Liver (tissue), 10 donors: ENCODE data around the gene PPM1M. TPM values are rescaled to one million over a fixed set of nuclear protein-coding genes. Genes with fewer than 3 reads are reported as not detected.
A peak's percentile ranks its signal among the peaks of the same experiment; 100 is the strongest.

ENCODE experiments used
- DNase-seq: peaks from one replicate; pipeline ENCODE4 v3.0.0-alpha.2; 2017; ENCODE audit warnings: low spot score
- H3K27ac ChIP-seq, 2 donors: one replicate each; pipeline ENCODE4 v1.7.0; 2013; ENCODE audit warnings: inconsistent platforms in 2 of 2, low read length in 2 of 2, control low read depth in 1 of 2, low read depth in 1 of 2, mild to moderate bottlenecking in 1 of 2
- H3K27me3 ChIP-seq, 4 donors: one replicate each; pipeline versions ENCODE4 v1.6.1 to v1.7.0; 2013; ENCODE audit warnings: low read length in 3 of 4, inconsistent platforms in 1 of 4, mild to moderate bottlenecking in 1 of 4, moderate library complexity in 1 of 4; ENCODE audit not compliant: control insufficient read depth in 4 of 4, insufficient read depth in 4 of 4
- H3K36me3 ChIP-seq, 4 donors: one replicate each; pipeline versions ENCODE4 v1.6.1 to v1.7.0; 2013; ENCODE audit warnings: low read length in 3 of 4, mild to moderate bottlenecking in 3 of 4, low read depth in 1 of 4, moderate library complexity in 1 of 4; ENCODE audit not compliant: control insufficient read depth in 4 of 4, insufficient read depth in 3 of 4
- H3K4me1 ChIP-seq, 4 donors: one replicate each; pipeline versions ENCODE4 v1.6.1 to v1.7.0; 2013; ENCODE audit warnings: low read length in 3 of 4, mild to moderate bottlenecking in 3 of 4, moderate library complexity in 1 of 4; ENCODE audit not compliant: control insufficient read depth in 4 of 4, insufficient read depth in 4 of 4
- H3K4me3 ChIP-seq, 3 donors: one replicate each; pipeline versions ENCODE4 v1.6.1 to v1.7.0; 2013; ENCODE audit warnings: low read length in 3 of 3, control low read depth in 1 of 3, low read depth in 1 of 3, mild to moderate bottlenecking in 1 of 3
- H3K9ac ChIP-seq, 2 donors: one replicate each; pipeline ENCODE4 v1.7.0; 2013; ENCODE audit warnings: low read length in 2 of 2, mild to moderate bottlenecking in 2 of 2, moderate library complexity in 2 of 2, control low read depth in 1 of 2, low read depth in 1 of 2
- H3K9me3 ChIP-seq, 4 donors: one replicate each; pipeline versions ENCODE4 v1.6.1 to v1.7.0; 2013; ENCODE audit warnings: low read length in 3 of 4; ENCODE audit not compliant: control insufficient read depth in 4 of 4
- FOXA1 ChIP-seq: IDR thresholded peaks from 2 replicates; pipeline ENCODE4 v1.6.1; 2016; ENCODE audit warnings: antibody characterized with exemption
- FOXA2 ChIP-seq: IDR thresholded peaks from 2 replicates; pipeline ENCODE4 v1.6.1; 2016; ENCODE audit warnings: antibody characterized with exemption
- GABPA ChIP-seq, 2 donors: IDR thresholded peaks in 1 of 2; conservative IDR thresholded peaks in 1 of 2; 2 replicates each; pipeline ENCODE4 v1.6.1; 2016; ENCODE audit warnings: antibody characterized with exemption in 2 of 2, mild to moderate bottlenecking in 1 of 2, moderate library complexity in 1 of 2
- HNF4A ChIP-seq, 2 donors: conservative IDR thresholded peaks; 2 replicates each; pipeline ENCODE4 v1.6.1; 2016; ENCODE audit warnings: antibody characterized with exemption in 2 of 2, mild to moderate bottlenecking in 2 of 2
- SP1 ChIP-seq: IDR thresholded peaks from 2 replicates; pipeline ENCODE4 v1.6.1; 2018; ENCODE audit warnings: antibody characterized with exemption, mild to moderate bottlenecking
- TAF1 ChIP-seq: conservative IDR thresholded peaks from 2 replicates; pipeline ENCODE4 v1.6.1; 2016; ENCODE audit warnings: antibody characterized with exemption, mild to moderate bottlenecking
- YY1 ChIP-seq: IDR thresholded peaks from 2 replicates; pipeline ENCODE4 v1.6.1; 2016; ENCODE audit warnings: antibody characterized with exemption, mild to moderate bottlenecking
- WGBS: extraction: QIAGEN DNeasy Blood & Tissue Kit; methylation state at CpG from one replicate; pipeline ENCODE4 v1.1.7; 2013; 5-methylcytosine and 5-hydroxymethylcytosine counted together
- polyA plus RNA-seq, 2 donors: library from polyadenylated mRNA; stranded (reverse) in 1 of 2; unstranded in 1 of 2; fragments of 200-250 nt in 1 of 2; fragments of >200 nt in 1 of 2; fragmentation: Nextera tagmentation in 1 of 2; extraction: Ambion mirVana in 1 of 2; gene quantifications; one replicate each; pipeline versions ENCODE4 v1.2.1 to v1.2.3, GENCODE V29; 2013 to 2015
- small RNA-seq: library from RNA; depleted of rRNA; stranded (forward); fragments of <200 nt; gene quantifications from one replicate; pipeline ENCODE3, GENCODE V24; 2014
- total RNA-seq, 2 donors: library from RNA; depleted of rRNA; stranded (reverse); fragments of >200 nt; gene quantifications; one replicate each; pipeline ENCODE4 v1.2.3, GENCODE V29; 2014
- TF ChIP-seq, protein P1 (sequence below): IDR thresholded peaks from 2 replicates; pipeline ENCODE4 v1.6.1; 2016; ENCODE audit warnings: antibody characterized with exemption
- donor health status: healthy.
- donor health status: healthy.
- donor health status: healthy.
- donor health status: healthy.
- donor health status: healthy.

The PPM1M gene
- total and polyA plus RNA-seq, 4 donors, result 2.8 to 5.5 (median 4.6) TPM

DNA sequence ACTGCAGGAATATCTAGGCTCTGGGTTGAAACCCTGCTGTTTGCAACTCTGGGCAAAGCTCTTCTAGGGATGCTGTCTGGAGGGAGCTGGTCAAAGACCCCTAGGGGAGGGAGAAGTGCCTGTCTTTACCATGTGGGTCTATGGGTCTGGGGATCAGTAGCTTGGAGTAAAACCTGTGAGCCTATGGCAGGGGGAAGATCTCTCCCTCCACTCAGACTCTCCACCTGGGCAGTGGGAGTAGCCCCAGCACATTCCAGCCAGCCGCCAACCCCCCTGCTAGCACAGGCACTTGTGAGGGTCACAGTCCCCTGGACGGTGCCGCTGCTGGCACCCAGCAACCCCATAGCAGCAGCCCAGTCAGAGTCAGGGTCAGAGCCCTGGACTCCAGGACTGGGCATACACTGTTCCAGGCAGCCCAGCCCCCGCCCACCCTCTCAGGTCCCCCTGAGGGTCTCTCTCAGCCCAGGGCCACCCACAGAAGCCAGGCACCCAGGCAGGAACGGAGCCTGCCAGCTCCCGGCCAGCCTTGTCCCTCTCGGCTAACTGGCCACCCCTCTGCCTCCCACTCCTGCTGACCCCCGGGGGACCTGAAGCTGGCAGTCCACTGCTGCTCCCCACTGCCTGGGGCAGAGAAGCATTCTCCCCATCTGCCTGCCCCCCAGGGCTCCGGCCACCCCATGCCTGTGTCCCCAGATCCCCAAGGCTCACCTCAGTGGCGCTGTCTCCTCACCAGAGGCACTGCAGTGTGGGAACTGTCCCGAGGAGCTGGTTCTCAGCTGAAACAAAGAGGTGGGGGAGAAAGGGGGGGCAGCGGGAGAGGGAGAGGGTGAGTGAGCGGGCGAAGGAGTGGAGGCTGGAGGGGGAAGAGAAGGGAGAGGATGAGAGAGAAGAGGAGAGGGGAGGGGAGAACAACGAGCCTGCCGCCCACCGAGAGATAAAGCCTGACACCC is 52.9 kb downstream of the PPM1M start:
- Histone ChIP-seq H3K4me1 (peaks cover 2 to 66% (median 29%) of the 10 kb centered on the region in 4 donors), H3K27ac (peak overlapping the region in 1 of 2 donors; percentile 24), H3K4me3 (no peak overlapping the region), H3K9ac (no peak overlapping the region), H3K36me3 (peaks cover 0 to 2% (median under 1%) of the 10 kb centered on the region in 4 donors), H3K27me3 (no peaks in the 10 kb centered on the region), H3K9me3 (no peaks in the 10 kb centered on the region)
- DNase-seq, result no peak
- TF ChIP-seq HNF4A (conservative IDR thresholded peaks at IDR 0.05) (peak in 1 of 2 donors; percentile 19), GABPA (IDR thresholded peaks at IDR 0.05 in 1 of 2, conservative IDR thresholded peaks at IDR 0.05 in 1 of 2) (no peak)
- WGBS, result 17% methylated on average over 17 of the region's 17 CpGs

DNA sequence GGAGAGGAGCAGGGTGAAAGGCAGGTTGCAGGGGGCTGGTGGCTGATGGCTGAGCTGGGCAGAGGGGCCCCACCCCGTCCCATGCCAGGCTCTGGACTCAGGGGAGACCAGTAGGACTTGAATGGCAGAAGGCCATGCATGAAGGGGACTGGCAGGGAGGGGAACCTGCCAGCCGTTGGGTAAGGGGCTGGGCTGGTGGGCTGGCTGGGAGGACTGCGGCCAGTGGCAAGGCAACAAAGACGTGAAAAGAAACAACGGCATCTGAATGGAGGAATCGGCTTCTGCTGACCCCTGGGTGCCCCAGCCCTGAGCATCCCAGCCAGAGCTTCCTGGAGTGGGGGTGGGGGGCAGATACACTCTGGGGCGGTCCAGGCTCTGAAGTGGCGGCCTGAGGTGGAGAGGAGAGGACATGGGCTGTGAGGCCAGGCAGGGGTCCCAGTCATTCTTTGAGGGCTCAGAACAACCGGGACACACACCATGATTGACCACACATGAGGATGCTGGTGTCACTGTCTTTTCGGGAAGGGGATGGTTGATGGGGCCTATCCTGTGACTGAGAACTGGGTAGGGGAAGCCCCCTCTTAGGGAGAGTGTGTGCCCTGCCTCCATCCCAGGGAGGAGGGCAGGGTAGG is 53.8 kb downstream of the PPM1M start:
- Histone ChIP-seq H3K36me3 (no peaks in the 10 kb centered on the region), H3K4me1 (peaks cover 0 to 56% (median 20%) of the 10 kb centered on the region in 4 donors), H3K9ac (no peak overlapping the region), H3K27me3 (no peaks in the 10 kb centered on the region), H3K4me3 (no peak overlapping the region), H3K27ac (peak overlapping the region in 1 of 2 donors; percentile 7), H3K9me3 (no peaks in the 10 kb centered on the region)
- no peak for DNase-seq
- WGBS, result 21% methylated on average over 10 of the region's 10 CpGs
- TF ChIP-seq, protein P1, sequence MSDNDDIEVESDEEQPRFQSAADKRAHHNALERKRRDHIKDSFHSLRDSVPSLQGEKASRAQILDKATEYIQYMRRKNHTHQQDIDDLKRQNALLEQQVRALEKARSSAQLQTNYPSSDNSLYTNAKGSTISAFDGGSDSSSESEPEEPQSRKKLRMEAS, result no peak
- TF ChIP-seq YY1 (no peak), SP1 (no peak), FOXA2 (no peak), TAF1 (no peak), HNF4A (conservative IDR thresholded peaks at IDR 0.05) (no peak), FOXA1 (no peak)

Small RNA genes within 50 kb of the gene (small RNA-seq; reads per million reads assigned to genes)
- 0.07 reads per million for gene MIR135A1
- gene MIRLET7G, result 704 reads per million, percentile 99 among the genes with 10 or more reads in this experiment

Other genes with a start within 250 kb of the PPM1M start
- gene RPL29, start 249.9 kb upstream of the PPM1M start, total RNA-seq, result 100 to 1,000 TPM; 292 to 358 TPM
- 100 to 1,000 TPM; 418 to 789 TPM for gene RPL29, start 249.9 kb upstream of the PPM1M start, polyA plus RNA-seq
- 1 to 10 TPM; 3.7 to 5.0 TPM for gene DUSP7, start 189.2 kb upstream of the PPM1M start, total RNA-seq
- gene DUSP7, start 189.2 kb upstream of the PPM1M start, polyA plus RNA-seq, result 1 to 10 TPM; 1.5 to 3.7 TPM
- gene POC1A, start 91.3 kb upstream of the PPM1M start, total RNA-seq, result 10 to 100 TPM in 1 of 2 donors, 1 to 10 TPM in 1; 2.8 to 12.7 TPM
- gene POC1A, start 91.3 kb upstream of the PPM1M start, polyA plus RNA-seq, result 1 to 10 TPM; 1.4 to 6.8 TPM
- 100 to 1,000 TPM in 1 of 2 donors, 10 to 100 TPM in 1; 32.3 to 129 TPM for gene ALAS1, start 47.6 kb upstream of the PPM1M start, total RNA-seq
- gene ALAS1, start 47.6 kb upstream of the PPM1M start, polyA plus RNA-seq, result 100 to 1,000 TPM; 145 to 421 TPM
- not detected for gene TLR9, start 20.1 kb upstream of the PPM1M start, total RNA-seq
- under 1 TPM in 1 of 2 donors, not detected in 1; 0.02 TPM for gene TLR9, start 20.1 kb upstream of the PPM1M start, polyA plus RNA-seq
- gene TWF2, start 6.6 kb upstream of the PPM1M start, total RNA-seq, result 10 to 100 TPM; 12.7 to 26.3 TPM
- gene TWF2, start 6.6 kb upstream of the PPM1M start, polyA plus RNA-seq, result 10 to 100 TPM; 12.0 to 22.6 TPM
- gene WDR82, start 32.9 kb downstream of the PPM1M start, total RNA-seq, result 10 to 100 TPM; 31.7 to 44.3 TPM
- gene WDR82, start 32.9 kb downstream of the PPM1M start, polyA plus RNA-seq, result 10 to 100 TPM in 1 of 2 donors, 1 to 10 TPM in 1; 4.3 to 19.4 TPM
- 100 to 1,000 TPM in 1 of 2 donors, 10 to 100 TPM in 1; 67.8 to 224 TPM for gene GLYCTK, start 42.1 kb downstream of the PPM1M start, total RNA-seq
- 100 to 1,000 TPM; 176 to 180 TPM for gene GLYCTK, start 42.1 kb downstream of the PPM1M start, polyA plus RNA-seq
- gene DNAH1, start 70.6 kb downstream of the PPM1M start, total RNA-seq, result 1 to 10 TPM; 1.5 to 6.0 TPM
- gene DNAH1, start 70.6 kb downstream of the PPM1M start, polyA plus RNA-seq, result 1 to 10 TPM; 1.7 to 3.3 TPM
- 10 to 100 TPM; 38.0 to 57.2 TPM for gene BAP1, start 164.2 kb downstream of the PPM1M start, total RNA-seq
- 10 to 100 TPM; 19.4 to 39.3 TPM for gene BAP1, start 164.2 kb downstream of the PPM1M start, polyA plus RNA-seq
- 1 to 10 TPM; 4.7 to 7.8 TPM for gene PHF7, start 164.9 kb downstream of the PPM1M start, total RNA-seq
- 1 to 10 TPM; 1.6 to 2.8 TPM for gene PHF7, start 164.9 kb downstream of the PPM1M start, polyA plus RNA-seq
- 1 to 10 TPM in 1 of 2 donors, under 1 TPM in 1; 0.47 to 1.2 TPM for gene SEMA3G, start 199.3 kb downstream of the PPM1M start, total RNA-seq
- gene SEMA3G, start 199.3 kb downstream of the PPM1M start, polyA plus RNA-seq, result 1 to 10 TPM in 1 of 2 donors, under 1 TPM in 1; 0.49 to 1.0 TPM
- gene TNNC1, start 208.3 kb downstream of the PPM1M start, total RNA-seq, result under 1 TPM; 0.28 to 0.75 TPM
- gene TNNC1, start 208.3 kb downstream of the PPM1M start, polyA plus RNA-seq, result under 1 TPM; 0.21 to 0.42 TPM
- gene NISCH, start 209.8 kb downstream of the PPM1M start, total RNA-seq, result 10 to 100 TPM; 18.5 to 39.8 TPM
- 10 to 100 TPM; 10.8 to 16.7 TPM for gene NISCH, start 209.8 kb downstream of the PPM1M start, polyA plus RNA-seq
- gene STAB1, start 249.6 kb downstream of the PPM1M start, total RNA-seq, result 100 to 1,000 TPM in 1 of 2 donors, 10 to 100 TPM in 1; 43.0 to 198 TPM
- 10 to 100 TPM; 42.0 to 99.9 TPM for gene STAB1, start 249.6 kb downstream of the PPM1M start, polyA plus RNA-seq